Mesenchymal stem cell (in vitro differentiated cells and primary cell): Measurements from ENCODE around the gene NAV2.

Source experiments
- DNase-seq: peaks from one replicate; pipeline ENCODE4 v3.0.0-alpha.2; 2013
- H2AFZ ChIP-seq: one replicate; pipeline ENCODE4 v1.6.1; 2013; ENCODE audit warnings: low read depth, mild to moderate bottlenecking, control low read depth, inconsistent platforms, low read length, moderate library complexity
- H2AK5ac ChIP-seq: 2 replicates; pipeline ENCODE4 v1.6.1; 2013; ENCODE audit warnings: low read length, moderate library complexity, mild to moderate bottlenecking, inconsistent platforms; ENCODE audit not compliant: severe bottlenecking
- H2BK120ac ChIP-seq: one replicate; pipeline ENCODE4 v1.6.1; 2013; ENCODE audit warnings: low read depth, mild to moderate bottlenecking, inconsistent platforms, low read length, moderate library complexity
- H2BK12ac ChIP-seq, 2 experiments: one replicate each; pipeline ENCODE4 v1.6.1; 2013; ENCODE audit warnings: inconsistent platforms in 2 of 2, low read length in 2 of 2, mild to moderate bottlenecking in 2 of 2, moderate library complexity in 2 of 2, control low read depth in 1 of 2
- H2BK15ac ChIP-seq: one replicate; pipeline ENCODE4 v1.6.1; 2013; ENCODE audit warnings: mild to moderate bottlenecking, low read depth, inconsistent platforms; ENCODE audit not compliant: poor library complexity, severe bottlenecking
- H2BK5ac ChIP-seq: 2 replicates; pipeline ENCODE4 v1.6.1; 2013; ENCODE audit warnings: low read depth, mild to moderate bottlenecking, low read length, control low read depth, inconsistent platforms; ENCODE audit not compliant: poor library complexity, severe bottlenecking
- H3K14ac ChIP-seq, 2 experiments: one replicate each; pipeline ENCODE4 v1.6.1; 2013; ENCODE audit warnings: inconsistent platforms in 2 of 2, low read length in 2 of 2, control low read depth in 1 of 2, mild to moderate bottlenecking in 1 of 2, moderate library complexity in 1 of 2
- H3K18ac ChIP-seq, 2 experiments: one replicate each; pipeline ENCODE4 v1.6.1; 2013; ENCODE audit warnings: inconsistent platforms in 2 of 2, low read length in 2 of 2, control low read depth in 1 of 2, low read depth in 1 of 2, mild to moderate bottlenecking in 1 of 2
- H3K23ac ChIP-seq, 2 experiments: one replicate each; pipeline ENCODE4 v1.6.1; 2013; ENCODE audit warnings: inconsistent platforms in 2 of 2, low read length in 2 of 2, mild to moderate bottlenecking in 2 of 2, moderate library complexity in 2 of 2, control low read depth in 1 of 2
- H3K27ac ChIP-seq: 2 replicates; pipeline ENCODE4 v1.5.1; 2013; ENCODE audit warnings: mild to moderate bottlenecking, moderate library complexity, low read length, control low read depth, inconsistent platforms; ENCODE audit not compliant: poor library complexity, severe bottlenecking
- H3K27me3 ChIP-seq, 2 experiments: 2 replicates each; pipeline versions ENCODE4 v1.6.1 to v1.7.0; 2013; ENCODE audit warnings: low read length in 2 of 2, mild to moderate bottlenecking in 2 of 2, moderate library complexity in 2 of 2, control low read depth in 1 of 2, inconsistent platforms in 1 of 2; ENCODE audit not compliant: control insufficient read depth in 1 of 2, insufficient read depth in 1 of 2
- H3K36me3 ChIP-seq, 2 experiments: 2 replicates each; pipeline versions ENCODE4 v1.6.1 to v1.7.0; 2013; ENCODE audit warnings: low read length in 2 of 2, control low read depth in 1 of 2, inconsistent platforms in 1 of 2, low read depth in 1 of 2, mild to moderate bottlenecking in 1 of 2; ENCODE audit not compliant: insufficient read depth in 2 of 2, control insufficient read depth in 1 of 2
- H3K4ac ChIP-seq, 2 experiments: one replicate each; pipeline ENCODE4 v1.6.1; 2013; ENCODE audit warnings: inconsistent platforms in 2 of 2, low read length in 2 of 2, mild to moderate bottlenecking in 2 of 2, moderate library complexity in 2 of 2, control low read depth in 1 of 2, low read depth in 1 of 2
- H3K4me1 ChIP-seq: 2 replicates; pipeline ENCODE4 v1.6.1; 2013; ENCODE audit warnings: low read depth, low read length, control low read depth; ENCODE audit not compliant: control insufficient read depth, insufficient read depth
- H3K4me2 ChIP-seq: 2 replicates; pipeline ENCODE4 v1.6.1; 2013; ENCODE audit warnings: low read length, mild to moderate bottlenecking, inconsistent platforms; ENCODE audit not compliant: poor library complexity, severe bottlenecking
- H3K4me3 ChIP-seq, 2 experiments: 2 replicates each; pipeline versions ENCODE4 v1.5.1 to v1.7.0; 2013; ENCODE audit warnings: low read length in 2 of 2, mild to moderate bottlenecking in 2 of 2, control low read depth in 1 of 2, low read depth in 1 of 2; ENCODE audit not compliant: insufficient read depth in 1 of 2
- H3K79me1 ChIP-seq: replicated peaks from 2 replicates; pipeline ENCODE4 v1.6.1; 2013; ENCODE audit warnings: mild to moderate bottlenecking, control low read depth, low read length, inconsistent platforms; ENCODE audit not compliant: poor library complexity, severe bottlenecking
- H3K9ac ChIP-seq: 2 replicates; pipeline ENCODE4 v1.7.0; 2013; ENCODE audit warnings: mild to moderate bottlenecking, low read length, moderate library complexity
- H3K9me3 ChIP-seq: 2 replicates; pipeline ENCODE4 v1.7.0; 2013; ENCODE audit warnings: mild to moderate bottlenecking, low read length; ENCODE audit not compliant: control insufficient read depth
- H4K8ac ChIP-seq: one replicate; pipeline ENCODE4 v1.6.1; 2013; ENCODE audit warnings: inconsistent platforms, mild to moderate bottlenecking, low read length, moderate library complexity
- H4K91ac ChIP-seq: one replicate; pipeline ENCODE4 v1.6.1; 2013; ENCODE audit warnings: mild to moderate bottlenecking, low read length, inconsistent platforms
- WGBS: methylation state at CpG from one replicate; pipeline ENCODE4 v1.1.7; 2013; ENCODE audit warnings: mixed read lengths; 5-methylcytosine and 5-hydroxymethylcytosine counted together

NAV2 gene

GRCh38 chr11:19805827-19806226, 93.2 kb downstream of the NAV2 start:
- Histone ChIP-seq H4K8ac (no peak overlapping the region), H3K9me3 (no peaks in the 10 kb centered on the region), H3K18ac (no peak overlapping the region), H3K27ac (no peak overlapping the region), H2BK5ac (no peak overlapping the region), H3K4ac (no peak overlapping the region), H2BK120ac (no peak overlapping the region), H2AFZ (no peak overlapping the region), H3K4me2 (no peak overlapping the region), H3K4me1 (peaks cover 5% of the 10 kb centered on the region), H2AK5ac (no peak overlapping the region), H3K4me3 (no peak overlapping the region), H3K9ac (no peak overlapping the region), H3K27me3 (no peaks in the 10 kb centered on the region), H4K91ac (no peak overlapping the region), H3K36me3 (peaks cover 0 to 4% of the 10 kb centered on the region in 2 experiments), H3K79me1 (peaks cover 31% of the 10 kb centered on the region), H3K14ac (no peak overlapping the region), H2BK12ac (no peak overlapping the region), H2BK15ac (no peak overlapping the region), H3K23ac (no peak overlapping the region)
- WGBS, result 100% methylated on average over 2 of the region's 2 CpGs
- no peak for DNase-seq

GRCh38 chr11:19806251-19806650, 93.6 kb downstream of the NAV2 start:
- Histone ChIP-seq H2BK12ac (no peak overlapping the region), H3K27ac (no peak overlapping the region), H3K9ac (no peak overlapping the region), H3K4ac (no peak overlapping the region), H3K4me3 (no peak overlapping the region), H4K91ac (no peak overlapping the region), H2BK120ac (no peak overlapping the region), H2AK5ac (no peak overlapping the region), H2AFZ (no peak overlapping the region), H3K36me3 (peaks cover 0 to 4% of the 10 kb centered on the region in 2 experiments), H3K14ac (no peak overlapping the region), H3K27me3 (no peaks in the 10 kb centered on the region), H2BK5ac (no peak overlapping the region), H3K18ac (no peak overlapping the region), H3K4me2 (no peak overlapping the region), H2BK15ac (no peak overlapping the region), H3K4me1 (peaks cover 3% of the 10 kb centered on the region), H3K23ac (no peak overlapping the region), H4K8ac (no peak overlapping the region), H3K79me1 (peaks cover 28% of the 10 kb centered on the region), H3K9me3 (no peaks in the 10 kb centered on the region)
- 85% methylated on average over 2 of the region's 2 CpGs for WGBS
- no peak for DNase-seq

- H3K9ac ChIP-seq, result no peak overlapping the region
- DNase-seq, result no peak
- 100% methylated on average over 1 of the region's 1 CpG for WGBS
These were observed 95.7 kb downstream of the NAV2 start for GRCh38 chr11:19808076-19808911.

GRCh38 chr11:19810852-19811251, 98.2 kb downstream of the NAV2 start:
- Histone ChIP-seq H2AK5ac (no peak overlapping the region), H3K4me1 (no peaks in the 10 kb centered on the region), H3K4me2 (no peak overlapping the region), H2BK120ac (no peak overlapping the region), H3K4ac (no peak overlapping the region), H3K79me1 (peaks cover 34% of the 10 kb centered on the region), H4K91ac (no peak overlapping the region), H3K9ac (no peak overlapping the region), H3K27ac (no peak overlapping the region), H3K14ac (no peak overlapping the region), H3K4me3 (no peak overlapping the region), H2BK15ac (no peak overlapping the region), H4K8ac (no peak overlapping the region), H3K9me3 (no peaks in the 10 kb centered on the region), H3K36me3 (peaks cover 0 to 16% of the 10 kb centered on the region in 2 experiments), H2BK5ac (no peak overlapping the region), H3K18ac (no peak overlapping the region), H2AFZ (no peak overlapping the region), H3K23ac (no peak overlapping the region), H2BK12ac (no peak overlapping the region), H3K27me3 (no peaks in the 10 kb centered on the region)
- 95% methylated on average over 4 of the region's 4 CpGs for WGBS
- no peak for DNase-seq

More at GRCh38 chr11:19808076-19808911, 95.7 kb downstream of the NAV2 start:
- Histone ChIP-seq H3K36me3 (peaks cover 0 to 4% of the 10 kb centered on the region in 2 experiments), H2AK5ac (no peak overlapping the region), H4K8ac (no peak overlapping the region), H2BK15ac (no peak overlapping the region), H2BK120ac (no peak overlapping the region), H3K4me3 (no peak overlapping the region), H3K4ac (no peak overlapping the region), H3K27ac (no peak overlapping the region), H2BK12ac (no peak overlapping the region), H3K27me3 (no peaks in the 10 kb centered on the region), H3K23ac (no peak overlapping the region), H4K91ac (no peak overlapping the region), H3K79me1 (peaks cover 35% of the 10 kb centered on the region), H3K18ac (no peak overlapping the region), H3K4me1 (no peaks in the 10 kb centered on the region), H2AFZ (no peak overlapping the region), H3K14ac (no peak overlapping the region), H2BK5ac (no peak overlapping the region), H3K9me3 (no peaks in the 10 kb centered on the region), H3K4me2 (no peak overlapping the region)
